ENCODE measurements around the gene CD82. TPM values are rescaled to one million over a fixed set of nuclear protein-coding genes. Genes with fewer than 3 reads are reported as not detected.

The CD82 gene
- total RNA-seq, 1 donor from 2014 or later: 4.4 TPM

- peaks cover 1% of the 10 kb centered on the region for H3K27me3 Mint-ChIP-seq (ENCODE audit: unreplicated experiment)
- no peaks in the 10 kb centered on the region for H3K36me3 Mint-ChIP-seq (ENCODE audit: unreplicated experiment)
- H3K4me1 Mint-ChIP-seq (ENCODE audit: low read depth, unreplicated experiment): peaks cover 2% of the 10 kb centered on the region
- no peak overlapping the region for H3K4me3 Mint-ChIP-seq (ENCODE audit: unreplicated experiment)
- no peak overlapping the region for H3K27ac Mint-ChIP-seq (ENCODE audit: unreplicated experiment)
- TF ChIP-seq CTCF (IDR thresholded peaks at IDR 0.05; ENCODE audit: partially characterized antibody, unreplicated experiment): no peak
- H3K9me3 Mint-ChIP-seq (ENCODE audit: unreplicated experiment): no peaks in the 10 kb centered on the region
- no peak for DNase-seq
These were observed 45.3 kb upstream of the CD82 start for GRCh38 chr11:44519989-44520737.

- no peak overlapping the region for H3K27ac Mint-ChIP-seq (ENCODE audit: unreplicated experiment)
- TF ChIP-seq CTCF (IDR thresholded peaks at IDR 0.05; ENCODE audit: partially characterized antibody, unreplicated experiment): no peak
- DNase-seq: no peak
- H3K4me1 Mint-ChIP-seq (ENCODE audit: low read depth, unreplicated experiment): peaks cover 2% of the 10 kb centered on the region
- no peak overlapping the region for H3K4me3 Mint-ChIP-seq (ENCODE audit: unreplicated experiment)
- peaks cover 1% of the 10 kb centered on the region for H3K27me3 Mint-ChIP-seq (ENCODE audit: unreplicated experiment)
- no peaks in the 10 kb centered on the region for H3K36me3 Mint-ChIP-seq (ENCODE audit: unreplicated experiment)
- peaks cover 1% of the 10 kb centered on the region for H3K9me3 Mint-ChIP-seq (ENCODE audit: unreplicated experiment)
These were observed 44.3 kb upstream of the CD82 start for GRCh38 chr11:44521148-44521547.

- peaks cover 1% of the 10 kb centered on the region for H3K9me3 Mint-ChIP-seq (ENCODE audit: unreplicated experiment)
- peaks cover 1% of the 10 kb centered on the region for H3K27me3 Mint-ChIP-seq (ENCODE audit: unreplicated experiment)
- TF ChIP-seq CTCF (IDR thresholded peaks at IDR 0.05; ENCODE audit: partially characterized antibody, unreplicated experiment): no peak
- H3K36me3 Mint-ChIP-seq (ENCODE audit: unreplicated experiment): no peaks in the 10 kb centered on the region
- no peak for DNase-seq
- no peak overlapping the region for H3K4me3 Mint-ChIP-seq (ENCODE audit: unreplicated experiment)
- peaks cover 2% of the 10 kb centered on the region for H3K4me1 Mint-ChIP-seq (ENCODE audit: low read depth, unreplicated experiment)
- no peak overlapping the region for H3K27ac Mint-ChIP-seq (ENCODE audit: unreplicated experiment)
These were observed 43.2 kb upstream of the CD82 start for GRCh38 chr11:44522294-44522693.

GRCh38 chr11:44524346-44524745 lies 41.1 kb upstream of the CD82 start:
- TF ChIP-seq CTCF (IDR thresholded peaks at IDR 0.05; ENCODE audit: partially characterized antibody, unreplicated experiment): no peak
- no peak overlapping the region for H3K27ac Mint-ChIP-seq (ENCODE audit: unreplicated experiment)

GRCh38 chr11:44524751-44525201 lies 40.7 kb upstream of the CD82 start:
- Mint-ChIP-seq H3K4me1 (ENCODE audit: low read depth, unreplicated experiment) (peaks cover 10% of the 10 kb centered on the region), H3K4me3 (ENCODE audit: unreplicated experiment) (no peak overlapping the region), H3K27me3 (ENCODE audit: unreplicated experiment) (peaks cover 1% of the 10 kb centered on the region), H3K36me3 (ENCODE audit: unreplicated experiment) (no peaks in the 10 kb centered on the region), H3K27ac (ENCODE audit: unreplicated experiment) (no peak overlapping the region), H3K9me3 (ENCODE audit: unreplicated experiment) (peaks cover 1% of the 10 kb centered on the region)
- TF ChIP-seq CTCF (IDR thresholded peaks at IDR 0.05; ENCODE audit: partially characterized antibody, unreplicated experiment): no peak
- no peak for DNase-seq

More at GRCh38 chr11:44524346-44524745, 41.1 kb upstream of the CD82 start:
- Mint-ChIP-seq H3K9me3 (ENCODE audit: unreplicated experiment) (peaks cover 1% of the 10 kb centered on the region), H3K4me1 (ENCODE audit: low read depth, unreplicated experiment) (peaks cover 10% of the 10 kb centered on the region), H3K36me3 (ENCODE audit: unreplicated experiment) (no peaks in the 10 kb centered on the region), H3K4me3 (ENCODE audit: unreplicated experiment) (no peak overlapping the region), H3K27me3 (ENCODE audit: unreplicated experiment) (peaks cover 1% of the 10 kb centered on the region)
- DNase-seq: no peak

Measured in glutamatergic neuron (in vitro differentiated cells).